Astrocyte (in vitro differentiated cells and primary cell): ENCODE measurements around the gene AGTR1. TPM values are rescaled to one million over a fixed set of nuclear protein-coding genes. Genes with fewer than 3 reads are reported as not detected.

ENCODE experiments used
- DNase-seq: peaks from one replicate; pipeline ENCODE4 v3.0.0-alpha.2; 2010; ENCODE audit warnings: low read depth
- FAIRE-seq: peaks from 2 replicates; lab custom pipeline; 2011; peaks lifted over from hg19 to GRCh38; lab: Jason Lieb, UNC
- H2AFZ ChIP-seq: 2 replicates; pipeline ENCODE4 v1.6.0; 2012; ENCODE audit warnings: low read depth, low read length, inconsistent platforms
- H3K27ac ChIP-seq: 2 replicates; pipeline ENCODE4 v1.5.1; 2011; ENCODE audit warnings: low read depth, low read length, inconsistent platforms
- H3K27me3 ChIP-seq: 2 replicates; pipeline ENCODE4 v1.6.0; 2011; ENCODE audit warnings: low read length, inconsistent platforms; ENCODE audit not compliant: insufficient read depth
- H3K36me3 ChIP-seq: 2 replicates; pipeline ENCODE4 v1.5.1; 2011; ENCODE audit warnings: low read length, inconsistent platforms; ENCODE audit not compliant: insufficient read depth
- H3K4me1 ChIP-seq: 2 replicates; pipeline ENCODE4 v1.5.1; 2011; ENCODE audit warnings: low read length, inconsistent platforms; ENCODE audit not compliant: insufficient read depth
- H3K4me2 ChIP-seq: 2 replicates; pipeline ENCODE4 v1.6.0; 2012; ENCODE audit warnings: low read length, inconsistent platforms
- H3K4me3 ChIP-seq: 2 replicates; pipeline ENCODE4 v1.5.1; 2011; ENCODE audit warnings: low read depth, mild to moderate bottlenecking, low read length, inconsistent platforms; ENCODE audit not compliant: insufficient read depth
- H3K79me2 ChIP-seq: 2 replicates; pipeline ENCODE4 v1.6.0; 2012; ENCODE audit warnings: mild to moderate bottlenecking, low read length, inconsistent platforms; ENCODE audit not compliant: insufficient read depth
- H3K9ac ChIP-seq: 2 replicates; pipeline ENCODE4 v1.6.0; 2012; ENCODE audit warnings: mild to moderate bottlenecking, low read length, inconsistent platforms
- H3K9me3 ChIP-seq: 2 replicates; pipeline ENCODE4 v1.5.1; 2012; ENCODE audit warnings: low read depth, mild to moderate bottlenecking, low read length, inconsistent platforms; ENCODE audit not compliant: insufficient read depth
- H4K20me1 ChIP-seq: 2 replicates; pipeline ENCODE4 v1.6.0; 2012; ENCODE audit warnings: low read length, inconsistent platforms; ENCODE audit not compliant: insufficient read depth
- H3K27ac Mint-ChIP-seq: one replicate; pipeline ENCODE4 v1.8.0; 2021; ENCODE audit warnings: mild to moderate bottlenecking, mixed read lengths; ENCODE audit not compliant: unreplicated experiment
- H3K27me3 Mint-ChIP-seq: one replicate; pipeline ENCODE4 v1.8.0; 2021; ENCODE audit warnings: low read depth, mixed read lengths; ENCODE audit not compliant: unreplicated experiment
- H3K36me3 Mint-ChIP-seq: one replicate; pipeline ENCODE4 v1.8.0; 2021; ENCODE audit warnings: low read depth, mixed read lengths; ENCODE audit not compliant: unreplicated experiment
- H3K4me1 Mint-ChIP-seq: one replicate; pipeline ENCODE4 v1.8.0; 2021; ENCODE audit warnings: low read depth, mixed read lengths; ENCODE audit not compliant: unreplicated experiment
- H3K4me3 Mint-ChIP-seq: one replicate; pipeline ENCODE4 v1.8.0; 2021; ENCODE audit warnings: mild to moderate bottlenecking, moderate library complexity, mixed read lengths; ENCODE audit not compliant: unreplicated experiment
- H3K9me3 Mint-ChIP-seq: one replicate; pipeline ENCODE4 v1.8.0; 2021; ENCODE audit warnings: mild to moderate bottlenecking, mixed read lengths; ENCODE audit not compliant: unreplicated experiment
- EZH2 ChIP-seq: IDR thresholded peaks from 2 replicates; pipeline ENCODE4 v1.6.1; 2012; ENCODE audit warnings: mild to moderate bottlenecking, low read length, inconsistent platforms; ENCODE audit not compliant: insufficient read depth
- total RNA-seq: library from RNA; stranded (reverse); gene quantifications from 2 replicates; pipeline ENCODE4 v1.2.1, GENCODE V29; 2021
- TF ChIP-seq, protein P1 (sequence below): IDR thresholded peaks from 2 replicates; pipeline ENCODE4 v1.5.1; 2011; ENCODE audit warnings: low read depth, mild to moderate bottlenecking, inconsistent platforms, low read length, moderate library complexity; ENCODE audit not compliant: insufficient read depth

AGTR1 gene
- total RNA-seq, 1 donor from 2014 or later, result 0.61 TPM

GRCh38 chr3:148705314-148705713 is 7.6 kb downstream of the AGTR1 start:
- Histone ChIP-seq H4K20me1 (no peaks in the 10 kb centered on the region), H3K9me3 (no peaks in the 10 kb centered on the region), H3K27ac (no peak overlapping the region), H3K4me1 (no peaks in the 10 kb centered on the region), H2AFZ (no peak overlapping the region), H3K36me3 (no peaks in the 10 kb centered on the region), H3K4me2 (no peak overlapping the region), H3K27me3 (no peaks in the 10 kb centered on the region), H3K79me2 (no peaks in the 10 kb centered on the region), H3K9ac (no peak overlapping the region), H3K4me3 (no peak overlapping the region)
- no peak for TF ChIP-seq EZH2
- TF ChIP-seq, protein P1, sequence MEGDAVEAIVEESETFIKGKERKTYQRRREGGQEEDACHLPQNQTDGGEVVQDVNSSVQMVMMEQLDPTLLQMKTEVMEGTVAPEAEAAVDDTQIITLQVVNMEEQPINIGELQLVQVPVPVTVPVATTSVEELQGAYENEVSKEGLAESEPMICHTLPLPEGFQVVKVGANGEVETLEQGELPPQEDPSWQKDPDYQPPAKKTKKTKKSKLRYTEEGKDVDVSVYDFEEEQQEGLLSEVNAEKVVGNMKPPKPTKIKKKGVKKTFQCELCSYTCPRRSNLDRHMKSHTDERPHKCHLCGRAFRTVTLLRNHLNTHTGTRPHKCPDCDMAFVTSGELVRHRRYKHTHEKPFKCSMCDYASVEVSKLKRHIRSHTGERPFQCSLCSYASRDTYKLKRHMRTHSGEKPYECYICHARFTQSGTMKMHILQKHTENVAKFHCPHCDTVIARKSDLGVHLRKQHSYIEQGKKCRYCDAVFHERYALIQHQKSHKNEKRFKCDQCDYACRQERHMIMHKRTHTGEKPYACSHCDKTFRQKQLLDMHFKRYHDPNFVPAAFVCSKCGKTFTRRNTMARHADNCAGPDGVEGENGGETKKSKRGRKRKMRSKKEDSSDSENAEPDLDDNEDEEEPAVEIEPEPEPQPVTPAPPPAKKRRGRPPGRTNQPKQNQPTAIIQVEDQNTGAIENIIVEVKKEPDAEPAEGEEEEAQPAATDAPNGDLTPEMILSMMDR, result no peak
- DNase-seq (no peak), FAIRE-seq (no peak)
- Mint-ChIP-seq H3K4me3 (no peak overlapping the region), H3K36me3 (no peaks in the 10 kb centered on the region), H3K27me3 (no peaks in the 10 kb centered on the region), H3K9me3 (no peaks in the 10 kb centered on the region), H3K4me1 (peaks cover 8% of the 10 kb centered on the region), H3K27ac (no peak overlapping the region)

GRCh38 chr3:148707601-148708380 is 10.1 kb downstream of the AGTR1 start:
- no peaks in the 10 kb centered on the region for H3K79me2 ChIP-seq
- H3K4me2 ChIP-seq, result peak overlapping the region; percentile 17
- no peak overlapping the region for H3K9ac ChIP-seq
- no peak overlapping the region for H3K27ac ChIP-seq
- peaks cover 10% of the 10 kb centered on the region for H3K4me1 Mint-ChIP-seq
- DNase-seq, result peak; percentile 35
- H3K9me3 ChIP-seq, result no peaks in the 10 kb centered on the region
- no peak overlapping the region for H3K27ac Mint-ChIP-seq
- TF ChIP-seq, protein P1, result no peak
- no peak for TF ChIP-seq EZH2
- no peaks in the 10 kb centered on the region for H3K27me3 Mint-ChIP-seq
- no peak overlapping the region for H3K4me3 ChIP-seq
- no peak for FAIRE-seq
- H4K20me1 ChIP-seq, result no peaks in the 10 kb centered on the region
- no peak overlapping the region for H2AFZ ChIP-seq
- no peaks in the 10 kb centered on the region for H3K36me3 Mint-ChIP-seq
- no peaks in the 10 kb centered on the region for H3K9me3 Mint-ChIP-seq
- no peaks in the 10 kb centered on the region for H3K36me3 ChIP-seq
- no peak overlapping the region for H3K4me3 Mint-ChIP-seq
- no peaks in the 10 kb centered on the region for H3K27me3 ChIP-seq
- no peaks in the 10 kb centered on the region for H3K4me1 ChIP-seq

- Histone ChIP-seq H3K27ac (no peak overlapping the region), H3K79me2 (no peaks in the 10 kb centered on the region), H3K4me2 (peak overlapping the region; percentile 17), H3K9ac (no peak overlapping the region), H3K4me3 (no peak overlapping the region), H4K20me1 (no peaks in the 10 kb centered on the region), H3K27me3 (no peaks in the 10 kb centered on the region), H3K36me3 (no peaks in the 10 kb centered on the region), H3K4me1 (no peaks in the 10 kb centered on the region), H2AFZ (no peak overlapping the region), H3K9me3 (no peaks in the 10 kb centered on the region)
- DNase-seq (no peak), FAIRE-seq (no peak)
- Mint-ChIP-seq H3K4me3 (peak overlapping the region; percentile 35), H3K27ac (no peak overlapping the region), H3K36me3 (no peaks in the 10 kb centered on the region), H3K9me3 (no peaks in the 10 kb centered on the region), H3K27me3 (no peaks in the 10 kb centered on the region), H3K4me1 (peaks cover 10% of the 10 kb centered on the region)
- no peak for TF ChIP-seq EZH2
- TF ChIP-seq, protein P1, result no peak
Measured at GRCh38 chr3:148708409-148708808, 10.7 kb downstream of the AGTR1 start.
